ENCODE results near the gene SVEP1.

SVEP1 gene

DNA sequence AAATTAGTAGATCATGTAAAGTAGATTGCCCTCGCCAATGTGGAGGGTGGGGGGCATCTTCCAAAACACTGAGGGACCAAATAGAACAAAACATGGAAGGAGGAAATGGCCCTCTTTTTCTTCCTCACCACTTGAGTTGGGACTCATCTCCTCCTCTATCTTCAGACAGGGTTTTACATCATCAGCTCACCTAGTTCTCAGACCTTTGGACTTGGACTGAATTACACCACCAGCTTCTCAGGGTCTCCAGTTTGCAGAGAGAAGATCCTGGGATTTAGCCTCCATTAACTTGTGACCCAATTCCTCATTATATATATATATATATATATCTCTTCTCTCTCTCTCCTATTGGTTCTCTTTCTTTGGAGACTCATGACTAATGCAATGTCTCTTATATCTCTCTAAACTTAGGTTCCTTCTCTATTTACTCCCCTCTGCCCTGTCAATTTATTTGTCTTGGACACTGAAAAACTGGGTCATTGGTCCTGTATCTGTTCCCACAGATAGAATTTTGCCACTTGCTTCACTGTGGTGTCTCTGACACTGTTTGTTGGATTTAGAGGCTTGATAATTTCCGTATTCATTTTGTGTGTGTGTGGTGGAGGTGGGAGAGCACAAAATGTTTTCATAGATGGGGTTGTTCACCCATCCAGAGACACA, 187.6 kb downstream of the SVEP1 start:
- Mint-ChIP-seq H3K4me3 (no peak overlapping the region), H3K9me3 (peaks cover 21% of the 10 kb centered on the region), H3K4me1 (no peaks in the 10 kb centered on the region), H3K36me3 (ENCODE audit: low read depth) (no peaks in the 10 kb centered on the region), H3K27me3 (ENCODE audit: low read depth, poor library complexity) (peaks cover 3% of the 10 kb centered on the region), H3K27ac (no peak overlapping the region)
- DNase-seq = no peak
- TF ChIP-seq, protein P1, sequence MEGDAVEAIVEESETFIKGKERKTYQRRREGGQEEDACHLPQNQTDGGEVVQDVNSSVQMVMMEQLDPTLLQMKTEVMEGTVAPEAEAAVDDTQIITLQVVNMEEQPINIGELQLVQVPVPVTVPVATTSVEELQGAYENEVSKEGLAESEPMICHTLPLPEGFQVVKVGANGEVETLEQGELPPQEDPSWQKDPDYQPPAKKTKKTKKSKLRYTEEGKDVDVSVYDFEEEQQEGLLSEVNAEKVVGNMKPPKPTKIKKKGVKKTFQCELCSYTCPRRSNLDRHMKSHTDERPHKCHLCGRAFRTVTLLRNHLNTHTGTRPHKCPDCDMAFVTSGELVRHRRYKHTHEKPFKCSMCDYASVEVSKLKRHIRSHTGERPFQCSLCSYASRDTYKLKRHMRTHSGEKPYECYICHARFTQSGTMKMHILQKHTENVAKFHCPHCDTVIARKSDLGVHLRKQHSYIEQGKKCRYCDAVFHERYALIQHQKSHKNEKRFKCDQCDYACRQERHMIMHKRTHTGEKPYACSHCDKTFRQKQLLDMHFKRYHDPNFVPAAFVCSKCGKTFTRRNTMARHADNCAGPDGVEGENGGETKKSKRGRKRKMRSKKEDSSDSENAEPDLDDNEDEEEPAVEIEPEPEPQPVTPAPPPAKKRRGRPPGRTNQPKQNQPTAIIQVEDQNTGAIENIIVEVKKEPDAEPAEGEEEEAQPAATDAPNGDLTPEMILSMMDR (IDR thresholded peaks at IDR 0.05) = no peak

DNA sequence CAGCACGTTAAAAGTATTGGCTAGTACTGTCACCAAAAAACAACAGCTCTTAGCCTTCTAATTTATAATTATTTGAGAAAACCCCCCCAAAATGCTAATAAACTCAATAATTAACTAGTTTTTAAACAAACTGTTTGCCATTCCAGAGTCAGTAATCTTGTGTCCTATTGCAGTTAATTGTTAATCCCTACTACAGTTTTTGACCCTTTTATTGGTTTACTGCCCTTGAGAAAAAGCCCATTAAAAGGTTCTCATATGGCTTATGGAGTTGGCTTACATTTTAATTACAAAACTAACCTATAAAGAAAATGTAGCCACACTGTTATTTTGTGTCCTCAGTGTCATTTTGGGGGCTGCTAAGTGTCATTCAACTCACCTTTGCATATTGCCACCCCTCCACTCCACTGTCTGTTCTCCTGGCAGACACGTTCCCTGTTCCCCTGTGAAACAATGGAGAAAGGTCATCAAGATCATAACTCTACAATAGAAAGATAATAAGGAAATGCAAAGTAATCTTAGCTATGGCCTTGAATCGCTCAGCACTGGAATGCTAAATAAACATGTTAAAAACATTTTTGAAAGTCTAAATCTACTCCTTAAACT, 190.3 kb downstream of the SVEP1 start:
- Mint-ChIP-seq H3K4me3 (no peak overlapping the region), H3K4me1 (no peaks in the 10 kb centered on the region), H3K9me3 (peaks cover 13% of the 10 kb centered on the region), H3K27me3 (ENCODE audit: low read depth, poor library complexity) (no peaks in the 10 kb centered on the region), H3K36me3 (ENCODE audit: low read depth) (no peaks in the 10 kb centered on the region), H3K27ac (no peak overlapping the region)
- DNase-seq = no peak
- TF ChIP-seq, protein P1 (IDR thresholded peaks at IDR 0.05) = no peak

DNA sequence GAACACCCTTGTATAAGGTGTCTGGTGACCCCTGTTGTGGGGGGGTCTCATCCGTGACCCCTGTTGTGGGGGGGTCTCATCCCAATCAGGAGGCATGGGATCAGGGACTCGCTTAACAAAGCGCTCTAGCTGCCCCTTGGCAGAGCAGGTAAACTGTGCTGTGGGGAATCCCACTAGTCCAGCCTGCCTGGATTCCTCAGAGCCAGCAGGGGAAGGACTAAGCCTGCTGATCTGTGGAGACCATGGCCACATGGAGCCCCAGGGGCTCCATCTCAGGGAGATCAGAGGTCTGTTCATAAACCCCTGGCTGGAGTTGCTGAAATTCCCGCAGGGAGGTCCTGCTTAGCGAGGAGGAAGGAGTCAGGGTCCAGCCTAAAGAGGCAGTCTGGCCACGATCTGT, 196.1 kb downstream of the SVEP1 start:
- no peak for DNase-seq
- Mint-ChIP-seq H3K27me3 (ENCODE audit: low read depth, poor library complexity) (peaks cover 2% of the 10 kb centered on the region), H3K4me3 (no peak overlapping the region), H3K4me1 (no peaks in the 10 kb centered on the region), H3K9me3 (peaks cover 13% of the 10 kb centered on the region), H3K27ac (no peak overlapping the region), H3K36me3 (ENCODE audit: low read depth) (no peaks in the 10 kb centered on the region)
- TF ChIP-seq, protein P1 (IDR thresholded peaks at IDR 0.05) = no peak

DNA sequence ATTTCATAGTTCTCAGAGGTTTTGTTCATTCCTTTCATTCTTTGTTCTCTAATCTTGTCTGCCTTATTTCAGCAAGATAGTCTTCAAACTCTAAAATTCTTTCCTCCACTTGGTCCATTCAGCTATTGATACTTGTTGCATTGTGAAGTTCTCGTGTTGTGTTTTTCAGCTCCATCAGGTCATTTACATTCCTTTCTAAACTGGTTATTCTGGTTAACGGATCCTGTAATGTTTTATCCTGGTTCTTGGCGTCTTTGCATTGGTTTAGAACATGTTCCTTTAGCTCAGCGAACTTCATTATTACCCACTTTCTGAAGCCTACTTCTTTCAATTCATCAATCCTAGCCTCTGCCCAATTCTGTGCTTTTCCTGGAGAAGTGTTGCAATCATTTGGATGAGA, 196.8 kb downstream of the SVEP1 start:
- H3K27me3 Mint-ChIP-seq (ENCODE audit: low read depth, poor library complexity) = peaks cover 3% of the 10 kb centered on the region

DNA sequence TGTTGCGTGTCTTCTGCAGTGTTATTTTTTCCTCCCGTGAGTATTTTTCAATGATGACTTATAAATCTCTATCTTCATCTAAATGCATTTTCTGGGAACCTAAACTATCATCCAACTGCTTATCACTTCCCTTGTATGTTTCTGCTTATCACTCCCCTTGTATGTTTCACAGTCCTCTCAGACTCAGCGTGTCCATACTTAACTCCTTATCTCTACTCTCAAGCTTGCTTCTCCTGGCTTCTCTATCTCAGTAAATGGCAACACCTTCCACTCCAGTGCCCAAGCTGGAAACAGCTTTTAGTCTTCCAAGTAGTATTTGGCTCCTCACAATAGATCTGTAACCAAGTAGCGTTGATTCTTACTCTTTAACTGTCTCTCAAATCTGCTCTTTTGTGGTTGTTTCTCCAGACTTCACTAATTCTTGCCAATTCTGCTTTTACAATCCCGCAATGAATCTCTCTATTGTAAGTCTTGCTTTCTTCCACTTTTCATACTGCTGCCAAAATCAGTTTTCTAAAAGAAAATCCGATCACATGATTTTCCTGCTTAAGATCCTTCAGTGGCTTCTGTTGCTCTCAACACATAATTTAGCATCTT, 208.0 kb downstream of the SVEP1 start:
- Mint-ChIP-seq H3K4me1 (no peaks in the 10 kb centered on the region), H3K27me3 (ENCODE audit: low read depth, poor library complexity) (no peaks in the 10 kb centered on the region), H3K36me3 (ENCODE audit: low read depth) (no peaks in the 10 kb centered on the region), H3K27ac (no peak overlapping the region), H3K4me3 (no peak overlapping the region), H3K9me3 (no peaks in the 10 kb centered on the region)
- TF ChIP-seq, protein P1 (IDR thresholded peaks at IDR 0.05) = no peak
- no peak for DNase-seq

More for the DNA sequence above, 196.8 kb downstream of the SVEP1 start:
- no peak for DNase-seq
- Mint-ChIP-seq H3K4me1 (no peaks in the 10 kb centered on the region), H3K36me3 (ENCODE audit: low read depth) (no peaks in the 10 kb centered on the region), H3K27ac (no peak overlapping the region), H3K4me3 (no peak overlapping the region), H3K9me3 (peaks cover 13% of the 10 kb centered on the region)
- TF ChIP-seq, protein P1 (IDR thresholded peaks at IDR 0.05) = no peak
